GM18505 (cell line): ENCODE measurements around the gene ACOT6.
"Not testable (repeated sequence)": the region's sequence is repeated elsewhere in the genome, so short reads cannot be mapped to it uniquely, and the experiment has no call there.

Experiments used
- ATAC-seq: cut with Tn5 transposase; IDR thresholded peaks from one replicate; pipeline ENCODE4 v1.9.1; 2021; ENCODE audit not compliant: unreplicated experiment
- POLR2A ChIP-seq: IDR thresholded peaks from 4 replicates; pipeline ENCODE4 v1.6.1; 2011; ENCODE audit warnings: borderline replicate concordance; ENCODE audit not compliant: insufficient read depth, insufficient read length; ENCODE audit errors: extremely low read depth

Gene ACOT6

GRCh38 chr14:73625706-73626105 is 13.4 kb downstream of the ACOT6 start:
- no peak for TF ChIP-seq POLR2A
- ATAC-seq = no peak

GRCh38 chr14:73627151-73627558 is 14.8 kb downstream of the ACOT6 start:
- TF ChIP-seq POLR2A = no peak
- no peak for ATAC-seq

- no peak for ATAC-seq
- TF ChIP-seq POLR2A = no peak
Observed at GRCh38 chr14:73630009-73630780, 17.9 kb downstream of the ACOT6 start.

GRCh38 chr14:73633116-73634010 is 21.0 kb downstream of the ACOT6 start:
- TF ChIP-seq POLR2A = no peak
- no peak for ATAC-seq

- no peak for ATAC-seq
Observed at GRCh38 chr14:73634011-73634833, 21.9 kb downstream of the ACOT6 start.

GRCh38 chr14:73636355-73636754 is 24.0 kb downstream of the ACOT6 start:
- ATAC-seq = not testable (repeated sequence)

More at GRCh38 chr14:73634011-73634833, 21.9 kb downstream of the ACOT6 start:
- TF ChIP-seq POLR2A = no peak

GRCh38 chr14:73637830-73638229 is 25.5 kb downstream of the ACOT6 start:
- TF ChIP-seq POLR2A = no peak
- no peak for ATAC-seq

- no peak for TF ChIP-seq POLR2A
- ATAC-seq = no peak
Observed at GRCh38 chr14:73640796-73641365, 28.6 kb downstream of the ACOT6 start.

- peak; percentile 86 for ATAC-seq
- TF ChIP-seq POLR2A = peak; percentile 97
Observed at GRCh38 chr14:73644531-73645247, 32.4 kb downstream of the ACOT6 start, which contains the start of gene DNAL1. Gene DNAL1 (plus strand): TSS chr14:73644986. CDS start chr14:73645040, 54 bp downstream.

- no peak for TF ChIP-seq POLR2A
- ATAC-seq = peak; percentile 17
Observed at GRCh38 chr14:73645248-73645610, 32.9 kb downstream of the ACOT6 start.

GRCh38 chr14:73651005-73651404 is 38.7 kb downstream of the ACOT6 start:
- TF ChIP-seq POLR2A = no peak
- no peak for ATAC-seq

- no peak for TF ChIP-seq POLR2A
- ATAC-seq = no peak
Observed at GRCh38 chr14:73655851-73656250, 43.5 kb downstream of the ACOT6 start.

GRCh38 chr14:73659202-73659601 is 46.9 kb downstream of the ACOT6 start:
- not testable (repeated sequence) for ATAC-seq

- TF ChIP-seq POLR2A = no peak
- no peak for ATAC-seq
Observed at GRCh38 chr14:73660511-73660910, 48.2 kb downstream of the ACOT6 start.
